ENCODE results near the gene IRF5.
"Not testable (repeated sequence)": the region's sequence is repeated elsewhere in the genome, so short reads cannot be mapped to it uniquely, and the experiment has no call there.

DNA sequence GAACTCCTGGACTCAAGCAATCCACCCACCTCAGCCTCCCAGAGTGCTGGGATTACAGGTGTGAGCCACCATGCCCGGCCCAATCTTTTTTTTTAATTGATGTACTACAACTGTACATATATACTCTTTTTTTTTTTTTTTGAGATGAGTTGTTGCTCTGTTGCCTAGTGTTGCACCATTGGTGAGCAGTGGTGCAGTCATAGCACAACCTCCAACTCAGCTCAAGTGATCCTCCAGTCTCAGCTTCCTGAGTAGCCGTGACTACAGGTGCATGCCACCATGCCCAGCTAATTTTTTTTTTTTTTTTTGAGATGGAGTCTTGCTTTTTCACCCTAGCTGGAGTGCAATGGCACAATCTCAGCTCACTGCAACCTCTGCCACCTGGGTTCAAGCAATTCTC, 5.5 kb downstream of the IRF5 start:
- TF ChIP-seq CTCF (IDR thresholded peaks at IDR 0.05; ENCODE audit: insufficient read depth, low read length, poor library complexity, severe bottlenecking); EZH2phosphoT487 (conservative IDR thresholded peaks at IDR 0.05; ENCODE audit: low read length): not testable (repeated sequence)
